GM06990 (cell line): ENCODE results near the gene ROR2.
"Not testable (repeated sequence)": the region's sequence is repeated elsewhere in the genome, so short reads cannot be mapped to it uniquely, and the experiment has no call there.

Experiments used
- DNase-seq: peaks from one replicate; pipeline ENCODE4 v3.0.0-alpha.2; 2011; ENCODE audit not compliant: insufficient read length; ENCODE audit errors: extremely low read depth
- H3K27me3 ChIP-seq: replicated peaks from 2 replicates; pipeline ENCODE4 v1.6.0; 2011; ENCODE audit warnings: low read length; ENCODE audit not compliant: control insufficient read depth, insufficient read depth
- H3K36me3 ChIP-seq: 2 replicates; pipeline ENCODE4 v1.5.1; 2011; ENCODE audit warnings: low read length; ENCODE audit not compliant: control insufficient read depth, insufficient read depth
- H3K4me3 ChIP-seq: replicated peaks from 2 replicates; pipeline ENCODE4 v1.5.1; 2011; ENCODE audit warnings: low read depth, mild to moderate bottlenecking, control low read depth, low read length
- CTCF ChIP-seq: IDR thresholded peaks from 2 replicates; pipeline ENCODE4 v1.5.1; 2011; ENCODE audit warnings: low read length, control low read depth, mild to moderate bottlenecking, inconsistent platforms; ENCODE audit not compliant: insufficient read depth, poor library complexity, severe bottlenecking

ROR2 gene

GRCh38 chr9:91986248-91986647 is 36.2 kb upstream of the ROR2 start:
- TF ChIP-seq CTCF, result no peak

GRCh38 chr9:91985692-91986091 is 35.7 kb upstream of the ROR2 start:
- TF ChIP-seq CTCF, result no peak
- Histone ChIP-seq H3K27me3 (no peaks in the 10 kb centered on the region), H3K36me3 (no peaks in the 10 kb centered on the region), H3K4me3 (no peak overlapping the region)
- no peak for DNase-seq

More at GRCh38 chr9:91986248-91986647, 36.2 kb upstream of the ROR2 start:
- no peak for DNase-seq
- H3K36me3 ChIP-seq, result no peaks in the 10 kb centered on the region
- H3K4me3 ChIP-seq, result no peak overlapping the region
- no peaks in the 10 kb centered on the region for H3K27me3 ChIP-seq

GRCh38 chr9:91978740-91979414 is 28.8 kb upstream of the ROR2 start:
- peak; percentile 45 for TF ChIP-seq CTCF
- no peaks in the 10 kb centered on the region for H3K27me3 ChIP-seq
- no peak overlapping the region for H3K4me3 ChIP-seq
- DNase-seq, result no peak
- H3K36me3 ChIP-seq, result no peaks in the 10 kb centered on the region

GRCh38 chr9:91975254-91975653 is 25.2 kb upstream of the ROR2 start:
- DNase-seq, H3K27me3 ChIP-seq, H3K36me3 ChIP-seq, H3K4me3 ChIP-seq: not testable (repeated sequence)

GRCh38 chr9:91972711-91973110 is 22.7 kb upstream of the ROR2 start:
- H3K27me3 ChIP-seq, result no peaks in the 10 kb centered on the region; the same call in 1 of the 2 replicates
- no peak overlapping the region for H3K4me3 ChIP-seq
- no peak for DNase-seq
- no peak for TF ChIP-seq CTCF
- no peaks in the 10 kb centered on the region for H3K36me3 ChIP-seq

- Histone ChIP-seq H3K36me3 (no peaks in the 10 kb centered on the region), H3K4me3 (no peak overlapping the region), H3K27me3 (no peaks in the 10 kb centered on the region; the same call in 1 of the 2 replicates)
- TF ChIP-seq CTCF, result no peak
- no peak for DNase-seq
Measured at GRCh38 chr9:91972076-91972626, 22.1 kb upstream of the ROR2 start.
